Stimulated activated CD4-positive, alpha-beta T cell treated with anti-CD3 and anti-CD28 coated beads, TNF-alpha, amount 100 ng/mL, for 4 hours (primary cell): ENCODE measurements around the gene MSL2.
"Not testable (repeated sequence)": the region's sequence is repeated elsewhere in the genome, so short reads cannot be mapped to it uniquely, and the experiment has no call there.

Experiments used
- DNase-seq, 3 experiments: peaks; one replicate each; pipeline ENCODE4 v3.0.0-alpha.2; 2020; ENCODE audit warnings: low read depth in 3 of 3

The MSL2 gene

DNA sequence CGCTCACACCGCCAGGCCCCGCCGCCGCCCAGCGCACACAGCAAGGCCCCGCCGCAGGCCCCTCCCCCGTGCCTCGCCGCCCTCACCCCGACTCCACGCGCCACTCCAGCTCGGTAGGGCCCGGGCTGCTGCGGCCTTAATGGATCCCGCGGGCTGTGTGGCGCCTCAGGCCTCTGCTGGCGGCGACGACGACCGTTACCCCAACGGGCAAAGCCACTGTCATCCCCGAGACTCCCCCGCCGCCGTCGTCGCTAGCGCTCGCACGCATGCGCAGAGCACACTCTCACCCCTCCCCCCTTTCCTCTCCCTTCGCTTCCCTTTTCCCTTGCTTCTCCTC lies at the start of gene MSL2:
MSL2 (minus strand) TSS at position 272 of the 337 bp plus-strand sequence. CDS start 1,222 bp downstream, outside the sequence.
- no peak for DNase-seq

GRCh38 chr3:136245691-136246090 lies 49.6 kb upstream of the MSL2 start:
- no peak for DNase-seq

GRCh38 chr3:136239094-136239493 lies 43.0 kb upstream of the MSL2 start:
- DNase-seq, result no peak

GRCh38 chr3:136237961-136238649 lies 42.0 kb upstream of the MSL2 start:
- no peak for DNase-seq

- no peak for DNase-seq
Measured at GRCh38 chr3:136237103-136237502, 41.0 kb upstream of the MSL2 start.

- DNase-seq, result no peak
Measured at GRCh38 chr3:136236109-136236508, 40.0 kb upstream of the MSL2 start.

DNA sequence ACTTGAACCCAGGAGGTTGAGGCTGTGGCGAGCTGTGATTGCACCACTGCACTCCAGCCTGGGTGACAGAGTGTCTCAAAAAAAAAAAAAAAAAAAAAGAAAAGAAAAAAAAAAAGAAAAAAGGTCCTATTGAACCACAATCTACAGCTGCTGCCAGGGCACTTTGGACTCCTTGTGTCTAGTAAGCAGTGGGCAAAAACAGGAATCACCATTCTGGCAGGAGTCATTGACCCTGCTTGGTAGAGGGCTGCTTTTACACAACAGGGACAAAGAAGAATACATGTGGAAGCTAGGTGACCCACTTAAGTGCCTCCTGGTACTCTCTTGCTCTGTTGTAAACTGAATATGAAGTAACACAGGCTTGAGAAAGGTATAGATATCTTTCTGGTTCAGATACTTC lies 39.4 kb upstream of the MSL2 start:
- no peak for DNase-seq

DNA sequence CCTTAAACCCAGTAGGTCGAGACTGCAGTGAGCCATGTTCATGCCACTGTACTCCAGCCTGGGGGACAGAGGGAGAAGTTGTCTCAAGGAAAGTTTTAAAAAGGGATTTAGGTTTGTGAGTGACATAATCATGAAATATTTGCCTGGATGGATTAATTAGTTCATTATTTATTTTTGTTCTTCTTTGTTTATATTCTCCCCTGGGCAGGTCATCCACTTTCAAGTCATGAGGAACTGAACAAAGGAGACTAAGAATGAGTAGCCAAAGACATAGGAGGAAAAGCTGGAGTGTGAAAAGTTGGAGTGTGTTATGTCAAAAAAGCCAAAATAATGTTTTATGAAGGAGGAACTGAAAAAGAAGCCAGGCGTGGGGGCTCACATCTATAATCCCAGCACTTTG lies 36.3 kb upstream of the MSL2 start:
- no peak for DNase-seq

DNA sequence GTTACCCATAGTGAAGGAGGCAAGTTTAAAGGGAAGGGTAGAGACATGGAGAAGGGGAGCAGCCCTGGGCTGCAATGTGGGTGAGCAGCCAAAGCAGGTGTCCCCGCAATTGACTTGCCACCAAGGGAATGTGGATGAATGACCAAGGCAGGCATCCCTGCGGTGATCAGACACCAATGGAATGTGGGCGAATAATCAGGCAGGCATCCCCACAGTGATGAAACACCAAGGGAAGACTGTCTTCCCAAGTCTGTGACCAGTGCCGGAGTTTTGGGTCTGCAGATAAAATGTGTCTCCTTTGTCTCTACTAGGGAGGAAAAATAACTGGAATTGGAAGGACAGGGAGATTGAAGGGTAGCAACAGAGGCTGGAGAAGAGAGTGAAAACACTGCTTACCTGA lies 26.6 kb upstream of the MSL2 start:
- DNase-seq, result not testable (repeated sequence)

DNA sequence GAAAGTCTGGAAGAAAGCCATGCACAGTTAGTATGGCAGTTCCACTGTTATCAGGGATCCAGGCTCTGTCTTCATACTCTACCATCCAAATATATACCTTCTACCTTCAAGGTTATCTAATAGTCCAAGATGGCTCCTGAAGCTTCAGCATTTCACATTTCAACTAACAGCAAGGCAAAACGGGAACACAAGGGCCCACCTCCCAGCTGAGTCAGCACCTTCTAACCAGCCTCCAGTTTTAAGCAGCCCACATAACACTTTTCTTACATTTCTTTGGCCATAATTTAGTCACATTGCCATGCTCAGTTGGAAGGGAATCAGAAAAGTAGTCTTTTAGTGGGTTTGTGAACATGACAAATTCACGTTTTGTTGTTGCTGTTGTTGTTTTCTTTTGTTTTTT lies 15.4 kb upstream of the MSL2 start:
- no peak for DNase-seq

DNA sequence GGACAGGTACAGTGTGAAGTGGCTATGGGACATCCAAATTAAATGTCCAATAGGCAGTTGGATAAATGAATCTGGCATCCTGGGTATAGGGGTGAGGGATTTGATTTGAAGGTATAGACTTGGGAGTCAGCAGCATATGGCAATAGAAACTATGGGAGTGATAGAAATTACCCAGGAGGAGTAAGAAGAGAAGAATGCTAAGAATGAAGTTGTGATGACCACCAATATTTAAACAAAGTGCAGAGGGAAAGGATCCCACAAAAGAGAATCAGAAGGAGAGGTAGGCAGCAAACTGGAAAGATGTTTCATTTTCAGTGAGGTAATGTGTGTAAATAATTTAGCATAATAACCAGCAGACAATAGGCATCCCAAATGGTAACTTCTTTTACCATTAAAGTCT lies 13.8 kb upstream of the MSL2 start:
- no peak for DNase-seq

DNA sequence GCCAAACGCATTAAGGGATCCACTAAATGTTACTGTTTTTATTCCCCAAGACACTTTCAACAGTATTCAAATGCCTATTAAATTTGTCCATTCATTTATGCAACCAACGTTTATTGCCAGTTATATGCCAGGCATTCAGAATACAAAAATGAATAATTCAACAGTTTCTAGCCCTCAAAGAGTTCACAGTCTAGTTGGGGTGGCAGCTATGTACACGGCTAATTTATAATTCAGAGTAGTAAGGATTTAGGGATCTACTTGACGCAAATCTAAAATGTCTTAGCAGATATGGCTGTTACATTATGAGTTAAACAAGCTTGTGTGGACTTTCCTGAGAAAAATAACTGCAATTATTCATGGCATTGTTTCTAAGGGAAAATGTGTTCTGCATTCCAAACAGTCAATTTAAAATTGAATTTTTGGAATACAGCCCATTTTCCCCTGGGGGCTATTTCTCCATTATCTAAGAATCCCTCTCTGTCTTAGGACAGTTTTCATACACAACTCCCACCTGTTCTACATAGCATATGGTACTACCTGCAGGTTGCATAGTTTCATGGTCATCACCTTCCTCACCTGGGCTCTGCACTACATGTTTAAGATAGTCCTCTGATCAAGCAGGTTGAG lies 11.5 kb upstream of the MSL2 start:
- no peak for DNase-seq

GRCh38 chr3:136199219-136199618 lies 3.1 kb upstream of the MSL2 start:
- DNase-seq, result not testable (repeated sequence)

DNA sequence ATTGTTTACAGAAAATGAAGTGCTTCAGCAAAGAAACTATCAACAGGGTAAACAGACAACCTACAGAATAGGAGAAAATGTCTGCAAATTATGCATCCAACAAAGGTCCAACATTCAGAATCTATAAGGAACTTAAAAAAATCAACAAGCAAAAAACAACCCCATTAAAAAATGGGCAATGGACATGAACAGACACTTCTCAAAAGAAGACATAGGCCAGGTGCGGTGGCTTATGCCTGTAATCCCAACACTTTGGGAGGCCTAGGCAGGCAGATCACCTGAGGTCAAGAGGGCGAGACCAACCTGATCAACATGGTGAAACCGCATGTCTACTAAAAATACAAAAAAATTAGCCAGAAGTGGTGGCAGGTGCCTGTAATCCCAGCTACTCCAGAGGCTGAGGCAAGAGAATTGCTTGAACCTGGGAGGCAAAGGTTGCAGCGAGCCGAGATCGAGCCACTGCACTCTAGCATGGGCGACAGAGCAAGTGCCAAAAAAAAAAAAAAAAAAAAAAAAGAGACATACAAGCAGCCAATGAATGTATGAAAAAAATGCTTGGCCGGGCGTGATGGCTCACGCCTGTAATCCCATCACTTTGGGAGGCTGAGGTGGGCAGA lies 2.4 kb upstream of the MSL2 start:
- DNase-seq, result not testable (repeated sequence)

DNA sequence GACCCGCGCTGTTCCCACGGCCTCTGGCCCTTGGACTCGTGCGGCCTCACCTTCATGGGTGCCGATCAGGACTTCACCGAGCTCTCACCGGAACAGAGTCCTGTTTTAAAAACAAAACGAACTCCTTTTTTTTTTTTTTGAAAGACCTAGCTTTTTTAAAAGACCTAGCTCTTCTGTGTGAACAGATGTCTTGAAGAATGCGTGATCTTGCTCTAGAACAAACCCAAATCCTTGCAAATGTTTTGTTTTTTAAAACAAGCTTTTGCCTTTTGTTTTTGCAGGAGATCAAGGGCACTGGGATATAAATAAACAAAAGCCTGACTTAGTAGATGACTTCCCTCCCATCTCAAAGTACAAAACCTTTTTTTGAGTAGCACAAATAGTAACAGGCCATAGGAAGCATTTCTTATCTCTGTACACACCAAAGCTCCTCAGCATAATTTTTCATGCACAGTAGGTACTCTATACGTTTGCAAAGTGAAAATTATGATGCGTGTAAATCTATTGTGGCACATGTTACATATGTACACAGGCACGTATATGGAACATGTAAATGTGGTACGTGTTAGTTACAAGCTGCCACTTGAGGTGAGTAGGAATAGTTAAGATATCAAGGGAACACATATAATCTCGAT lies 1.1 kb upstream of the MSL2 start:
- DNase-seq, result no peak

DNA sequence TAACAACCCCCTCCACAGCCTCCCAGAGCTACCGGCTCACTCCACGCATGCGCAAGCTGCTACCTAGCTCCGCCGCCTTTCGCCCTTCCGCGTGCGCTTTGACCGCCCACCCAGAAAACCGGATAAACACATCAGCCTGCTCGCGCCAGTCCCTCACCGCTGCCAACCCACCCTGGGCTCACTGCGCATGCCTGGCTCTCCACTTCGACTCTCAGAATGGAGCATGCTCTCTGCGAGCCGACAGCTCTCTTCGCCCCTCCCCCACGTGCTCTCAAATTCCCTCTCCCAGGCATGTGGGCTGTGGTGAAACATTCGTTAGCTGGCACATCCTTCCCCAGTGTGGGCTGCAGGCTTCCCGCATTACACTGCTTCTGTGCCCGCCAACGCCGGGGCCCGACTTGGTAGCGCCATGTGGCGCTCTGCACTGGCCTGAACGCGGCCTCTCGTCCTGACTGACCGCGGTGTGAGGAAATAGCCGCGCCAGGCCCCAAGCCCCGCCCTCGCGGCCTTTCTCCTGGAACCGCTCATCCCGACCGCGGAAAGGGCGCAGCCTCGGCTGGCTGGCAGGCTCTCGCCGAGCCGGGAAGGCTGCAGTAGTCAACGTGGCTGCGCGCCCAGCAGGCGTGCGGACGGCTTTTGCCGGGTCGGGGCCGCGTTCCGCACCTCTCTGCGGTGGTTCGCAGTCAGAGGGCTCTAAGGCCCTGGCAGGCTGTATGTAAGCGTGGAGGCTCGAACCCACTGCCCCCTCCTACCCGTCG lies 445 bp upstream of the MSL2 start:
- peak; percentile 99 to 100 (median 100) for DNase-seq

DNA sequence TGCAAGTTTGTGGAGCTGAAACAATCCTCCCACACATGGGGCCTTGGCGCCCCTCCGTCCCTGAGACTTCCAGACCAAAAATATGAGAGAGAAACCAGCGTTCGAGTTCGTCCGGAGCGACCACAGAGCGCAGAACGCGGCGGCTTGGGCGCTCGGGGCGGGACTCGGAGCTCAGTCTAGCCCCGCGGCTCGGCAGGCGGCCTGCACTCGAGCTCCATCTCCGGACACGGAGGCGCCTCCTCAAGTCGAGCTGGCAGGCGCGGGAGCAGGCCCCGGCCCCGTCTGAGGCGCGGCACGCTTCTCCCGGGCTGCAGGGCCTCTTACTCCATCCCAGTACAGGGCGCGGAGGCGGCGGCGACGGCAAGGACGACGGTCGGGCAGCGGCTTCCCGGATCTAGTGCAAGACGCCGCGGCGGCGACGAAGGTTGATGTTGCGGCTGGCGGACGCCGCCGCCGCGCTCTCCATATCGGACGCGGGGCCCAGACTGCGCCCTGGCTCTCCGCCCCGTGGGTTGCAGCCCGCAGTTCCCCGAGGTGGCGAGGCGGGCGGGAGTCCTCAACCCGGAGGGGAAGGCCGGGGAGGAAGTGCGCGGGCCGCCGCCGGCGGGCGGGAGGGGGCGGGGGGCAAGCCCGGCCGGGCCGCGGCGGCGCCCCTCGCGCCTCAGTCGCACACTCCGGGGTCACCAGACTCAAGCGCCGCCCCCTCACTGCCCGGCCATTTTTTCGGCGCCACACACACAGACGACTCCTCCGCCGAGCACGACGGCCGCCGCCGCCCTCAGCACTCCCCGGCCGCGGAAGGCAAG lies 674 bp downstream of the MSL2 start:
- peak in 2 of 3 experiments; percentile 31 to 52 for DNase-seq

- DNase-seq, result peak; percentile 18 to 50 (median 40)
Measured at GRCh38 chr3:136194409-136195257, 1.5 kb downstream of the MSL2 start.

DNA sequence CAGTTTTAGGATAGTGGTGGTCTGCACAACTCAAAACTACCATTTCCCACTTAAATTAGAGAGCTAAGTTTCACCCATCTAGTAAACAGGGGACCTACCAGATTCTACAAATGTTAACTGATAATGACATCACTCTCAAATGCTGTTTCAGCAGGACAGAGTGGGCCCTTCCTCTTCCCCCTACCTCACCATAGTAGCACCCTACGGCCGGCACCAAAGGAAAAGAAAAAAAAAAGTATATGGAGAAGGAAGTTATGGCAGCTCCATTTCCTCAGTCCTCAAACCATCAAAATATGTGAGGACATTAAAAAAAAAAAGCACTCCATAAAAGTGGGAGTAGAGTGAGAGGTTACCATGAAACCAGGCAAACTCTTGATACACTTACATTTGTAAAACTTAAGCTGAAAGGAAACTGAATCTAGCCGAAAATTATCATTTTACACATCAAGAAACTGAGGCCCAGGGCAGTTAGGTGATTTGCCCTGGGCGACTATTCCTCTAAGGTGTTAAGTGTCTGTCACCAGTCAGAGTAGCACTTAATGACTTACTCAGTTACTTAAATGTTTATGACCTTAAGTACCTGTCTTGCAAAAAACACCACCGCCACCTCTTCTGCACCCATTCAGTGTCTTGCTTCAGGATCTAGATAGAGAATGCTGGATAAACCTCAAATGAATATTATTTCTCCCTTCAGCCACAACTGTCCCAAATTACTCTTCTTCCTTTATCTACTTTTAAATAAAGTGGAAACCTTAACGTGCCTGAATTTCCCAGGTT lies 2.7 kb downstream of the MSL2 start:
- no peak for DNase-seq
